HepG2 (cell line): Measurements from ENCODE around the gene C11orf68.

Experiments used
- FOXK2 ChIP-seq: fragments of 450-650 bp; IDR thresholded peaks from 2 replicates; pipeline ENCODE4 v1.6.1; 2016
- HDAC2 ChIP-seq: sonication (generic); formaldehyde crosslinking; IDR thresholded peaks from 2 replicates; pipeline ENCODE4 v1.4.0; 2020; ENCODE audit warnings: missing genetic modification reagents
- POGZ ChIP-seq: sonication (generic); formaldehyde crosslinking; IDR thresholded peaks from 2 replicates; pipeline ENCODE4 v1.4.0; 2020; ENCODE audit warnings: mild to moderate bottlenecking, missing genetic modification reagents
- TAF15 ChIP-seq: fragments of 200-400 bp; formaldehyde crosslinking; IDR thresholded peaks from one replicate; pipeline ENCODE4 v1.6.1; 2018; ENCODE audit warnings: mild to moderate bottlenecking, low read depth, low read length; ENCODE audit not compliant: poor library complexity, severe bottlenecking
- TARDBP ChIP-seq: sonication (generic); formaldehyde crosslinking; IDR thresholded peaks from 2 replicates; pipeline ENCODE4 v1.8.0; 2022; ENCODE audit warnings: mild to moderate bottlenecking, missing genetic modification reagents
- ZFP36 ChIP-seq: fragments of 150-350 bp; IDR thresholded peaks from 2 replicates; pipeline ENCODE4 v1.6.1; 2018; ENCODE audit warnings: borderline replicate concordance, low read length, low read depth; ENCODE audit not compliant: partially characterized antibody
- ZNF83 ChIP-seq: sonication (generic); formaldehyde crosslinking; IDR thresholded peaks from 2 replicates; pipeline ENCODE4 v1.4.0; 2020; ENCODE audit warnings: missing genetic modification reagents, mild to moderate bottlenecking, borderline replicate concordance
- TF ChIP-seq, protein P1 (sequence below), 2 experiments: sonication (generic) in 1 of 2; formaldehyde crosslinking in 1 of 2; IDR thresholded peaks; 2 replicates each; pipeline versions ENCODE4 v1.5.1 to v1.6.1; 2011 to 2020; ENCODE audit warnings: borderline replicate concordance in 1 of 2, low read depth in 1 of 2, low read length in 1 of 2, mild to moderate bottlenecking in 1 of 2, missing genetic modification reagents in 1 of 2, moderate library complexity in 1 of 2

DNA sequence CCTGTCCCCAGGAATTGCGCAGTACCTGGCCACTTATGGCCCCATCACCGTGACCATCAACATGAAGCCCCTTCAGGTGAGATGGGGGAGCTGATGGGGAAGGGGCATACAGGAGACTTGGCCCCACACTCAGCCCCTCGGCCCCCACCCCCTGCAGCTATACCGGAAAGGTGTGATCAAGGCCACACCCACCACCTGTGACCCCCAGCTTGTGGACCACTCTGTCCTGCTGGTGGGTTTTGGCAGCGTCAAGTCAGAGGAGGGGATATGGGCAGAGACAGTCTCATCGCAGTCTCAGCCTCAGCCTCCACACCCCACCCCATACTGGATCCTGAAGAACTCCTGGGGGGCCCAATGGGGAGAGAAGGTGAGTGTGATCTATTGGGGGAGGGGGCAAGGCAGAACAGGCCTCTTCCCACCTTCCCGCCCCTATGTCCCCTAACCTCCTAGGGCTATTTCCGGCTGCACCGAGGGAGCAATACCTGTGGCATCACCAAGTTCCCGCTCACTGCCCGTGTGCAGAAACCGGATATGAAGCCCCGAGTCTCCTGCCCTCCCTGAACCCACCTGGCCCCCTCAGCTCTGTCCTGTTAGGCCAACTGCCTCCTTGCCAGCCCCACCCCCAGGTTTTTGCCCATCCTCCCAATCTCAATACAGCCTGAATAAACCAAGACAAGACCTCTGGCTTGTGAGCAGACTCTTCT is 35.7 kb downstream of the C11orf68 start:
- no peak for TF ChIP-seq ZFP36
- TF ChIP-seq TAF15: no peak
- no peak for TF ChIP-seq HDAC2 (CRISPR knock-in tag)
- TF ChIP-seq POGZ (CRISPR knock-in tag): no peak
- TF ChIP-seq, protein P1, sequence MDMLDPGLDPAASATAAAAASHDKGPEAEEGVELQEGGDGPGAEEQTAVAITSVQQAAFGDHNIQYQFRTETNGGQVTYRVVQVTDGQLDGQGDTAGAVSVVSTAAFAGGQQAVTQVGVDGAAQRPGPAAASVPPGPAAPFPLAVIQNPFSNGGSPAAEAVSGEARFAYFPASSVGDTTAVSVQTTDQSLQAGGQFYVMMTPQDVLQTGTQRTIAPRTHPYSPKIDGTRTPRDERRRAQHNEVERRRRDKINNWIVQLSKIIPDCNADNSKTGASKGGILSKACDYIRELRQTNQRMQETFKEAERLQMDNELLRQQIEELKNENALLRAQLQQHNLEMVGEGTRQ (IDR thresholded peaks at IDR 0.05; ENCODE audit: low read depth, low read length): no peak
- TF ChIP-seq, protein P1 (CRISPR knock-in tag; IDR thresholded peaks at IDR 0.05; ENCODE audit: borderline replicate concordance): no peak
- no peak for TF ChIP-seq TARDBP (CRISPR knock-in tag)
- TF ChIP-seq FOXK2: no peak
- TF ChIP-seq ZNF83 (CRISPR knock-in tag): no peak
